ENCODE results near the gene LIN7C.
A peak's percentile ranks its signal among the peaks of the same experiment; 100 is the strongest.

LIN7C gene

GRCh38 chr11:27507557-27508322 is 1.2 kb upstream of the LIN7C start:
- no peak for DNase-seq

GRCh38 chr11:27505781-27506180 is 788 bp downstream of the LIN7C start:
- no peak for DNase-seq

- DNase-seq = no peak
Measured at GRCh38 chr11:27504205-27504604, 2.4 kb downstream of the LIN7C start.

- DNase-seq = no peak
Measured at GRCh38 chr11:27501100-27501499, 5.5 kb downstream of the LIN7C start.

GRCh38 chr11:27497911-27498310 is 8.7 kb downstream of the LIN7C start:
- DNase-seq = no peak

- DNase-seq = no peak
Measured at GRCh38 chr11:27497284-27497866, 9.2 kb downstream of the LIN7C start.

GRCh38 chr11:27496461-27496860 is 10.1 kb downstream of the LIN7C start:
- DNase-seq = no peak

GRCh38 chr11:27495710-27496300 is 10.8 kb downstream of the LIN7C start:
- no peak for DNase-seq

GRCh38 chr11:27489092-27489491 is 17.5 kb downstream of the LIN7C start:
- no peak for DNase-seq

GRCh38 chr11:27487706-27488105 is 18.9 kb downstream of the LIN7C start:
- DNase-seq = no peak

- DNase-seq = peak; percentile 27
Measured at GRCh38 chr11:27485930-27486773, 20.4 kb downstream of the LIN7C start.

- no peak for DNase-seq
Measured at GRCh38 chr11:27482793-27483192, 23.8 kb downstream of the LIN7C start.

- DNase-seq = no peak
Measured at GRCh38 chr11:27481992-27482391, 24.6 kb downstream of the LIN7C start.

- DNase-seq = no peak
Measured at GRCh38 chr11:27477831-27478230, 28.7 kb downstream of the LIN7C start.

- DNase-seq = no peak
Measured at GRCh38 chr11:27477243-27477642, 29.3 kb downstream of the LIN7C start.

- DNase-seq = no peak
Measured at GRCh38 chr11:27475622-27476021, 30.9 kb downstream of the LIN7C start.

GRCh38 chr11:27473017-27473406 is 33.6 kb downstream of the LIN7C start:
- no peak for DNase-seq

GRCh38 chr11:27472398-27473016 is 34.1 kb downstream of the LIN7C start, which contains the start of gene LGR4:
Gene LGR4, minus strand, starts transcription at chr11:27472790. Its CDS starts 488 bp downstream, at chr11:27472302.
- DNase-seq = peak; percentile 97

- DNase-seq = peak; percentile 7
Measured at GRCh38 chr11:27471589-27472397, 34.8 kb downstream of the LIN7C start.

- DNase-seq = no peak
Measured at GRCh38 chr11:27470826-27471588, 35.6 kb downstream of the LIN7C start.

GRCh38 chr11:27470166-27470565 is 36.4 kb downstream of the LIN7C start:
- no peak for DNase-seq
